ENCODE data around the gene MAPK6.

DNA sequence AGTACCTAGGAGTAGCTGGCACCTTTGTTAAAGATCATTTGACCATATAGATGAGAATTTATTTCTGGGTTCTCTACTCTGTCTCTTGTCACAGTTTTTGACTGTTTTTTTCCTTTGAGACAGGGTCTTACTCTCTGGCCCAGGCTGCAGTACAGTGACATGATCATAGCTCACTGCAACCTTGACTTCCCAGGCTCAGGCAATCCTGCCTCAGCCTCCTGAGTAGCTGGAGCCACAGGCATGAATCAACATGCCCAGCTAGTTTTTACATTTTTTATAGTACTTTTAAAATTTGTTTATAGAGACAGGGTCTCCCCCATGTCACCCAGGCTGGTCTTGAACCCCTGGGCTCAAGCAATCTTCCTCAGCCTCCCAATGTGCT is 48.5 kb downstream of the MAPK6 start:
- TF ChIP-seq, protein P1, sequence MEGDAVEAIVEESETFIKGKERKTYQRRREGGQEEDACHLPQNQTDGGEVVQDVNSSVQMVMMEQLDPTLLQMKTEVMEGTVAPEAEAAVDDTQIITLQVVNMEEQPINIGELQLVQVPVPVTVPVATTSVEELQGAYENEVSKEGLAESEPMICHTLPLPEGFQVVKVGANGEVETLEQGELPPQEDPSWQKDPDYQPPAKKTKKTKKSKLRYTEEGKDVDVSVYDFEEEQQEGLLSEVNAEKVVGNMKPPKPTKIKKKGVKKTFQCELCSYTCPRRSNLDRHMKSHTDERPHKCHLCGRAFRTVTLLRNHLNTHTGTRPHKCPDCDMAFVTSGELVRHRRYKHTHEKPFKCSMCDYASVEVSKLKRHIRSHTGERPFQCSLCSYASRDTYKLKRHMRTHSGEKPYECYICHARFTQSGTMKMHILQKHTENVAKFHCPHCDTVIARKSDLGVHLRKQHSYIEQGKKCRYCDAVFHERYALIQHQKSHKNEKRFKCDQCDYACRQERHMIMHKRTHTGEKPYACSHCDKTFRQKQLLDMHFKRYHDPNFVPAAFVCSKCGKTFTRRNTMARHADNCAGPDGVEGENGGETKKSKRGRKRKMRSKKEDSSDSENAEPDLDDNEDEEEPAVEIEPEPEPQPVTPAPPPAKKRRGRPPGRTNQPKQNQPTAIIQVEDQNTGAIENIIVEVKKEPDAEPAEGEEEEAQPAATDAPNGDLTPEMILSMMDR (conservative IDR thresholded peaks at IDR 0.05; ENCODE audit: low read depth, low read length): no peak
- TF ChIP-seq EZH2 (IDR thresholded peaks at IDR 0.05; ENCODE audit: borderline replicate concordance, low read depth, low read length, poor library complexity, severe bottlenecking): no peak
